ENCODE data around the gene ASTN1. TPM values are rescaled to one million over a fixed set of nuclear protein-coding genes. Genes with fewer than 3 reads are reported as not detected.
A peak's percentile ranks its signal among the peaks of the same experiment; 100 is the strongest.

ASTN1 gene
- total RNA-seq, 1 donor from 2014 or later, result not detected

GRCh38 chr1:177008653-177009052, 155.9 kb downstream of the ASTN1 start:
- Histone ChIP-seq H3K4me3 (ENCODE audit: low read depth, low read length) (no peak overlapping the region), H3K36me3 (ENCODE audit: control insufficient read depth, insufficient read depth, low read length) (no peaks in the 10 kb centered on the region), H3K27me3 (ENCODE audit: control insufficient read depth, insufficient read depth, low read length) (no peaks in the 10 kb centered on the region)
- DNase-seq (ENCODE audit: low read depth) (no peak), FAIRE-seq (no peak)
- TF ChIP-seq, protein P1, sequence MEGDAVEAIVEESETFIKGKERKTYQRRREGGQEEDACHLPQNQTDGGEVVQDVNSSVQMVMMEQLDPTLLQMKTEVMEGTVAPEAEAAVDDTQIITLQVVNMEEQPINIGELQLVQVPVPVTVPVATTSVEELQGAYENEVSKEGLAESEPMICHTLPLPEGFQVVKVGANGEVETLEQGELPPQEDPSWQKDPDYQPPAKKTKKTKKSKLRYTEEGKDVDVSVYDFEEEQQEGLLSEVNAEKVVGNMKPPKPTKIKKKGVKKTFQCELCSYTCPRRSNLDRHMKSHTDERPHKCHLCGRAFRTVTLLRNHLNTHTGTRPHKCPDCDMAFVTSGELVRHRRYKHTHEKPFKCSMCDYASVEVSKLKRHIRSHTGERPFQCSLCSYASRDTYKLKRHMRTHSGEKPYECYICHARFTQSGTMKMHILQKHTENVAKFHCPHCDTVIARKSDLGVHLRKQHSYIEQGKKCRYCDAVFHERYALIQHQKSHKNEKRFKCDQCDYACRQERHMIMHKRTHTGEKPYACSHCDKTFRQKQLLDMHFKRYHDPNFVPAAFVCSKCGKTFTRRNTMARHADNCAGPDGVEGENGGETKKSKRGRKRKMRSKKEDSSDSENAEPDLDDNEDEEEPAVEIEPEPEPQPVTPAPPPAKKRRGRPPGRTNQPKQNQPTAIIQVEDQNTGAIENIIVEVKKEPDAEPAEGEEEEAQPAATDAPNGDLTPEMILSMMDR (IDR thresholded peaks at IDR 0.05; ENCODE audit: insufficient read depth, low read length, severe bottlenecking), result no peak

DNA sequence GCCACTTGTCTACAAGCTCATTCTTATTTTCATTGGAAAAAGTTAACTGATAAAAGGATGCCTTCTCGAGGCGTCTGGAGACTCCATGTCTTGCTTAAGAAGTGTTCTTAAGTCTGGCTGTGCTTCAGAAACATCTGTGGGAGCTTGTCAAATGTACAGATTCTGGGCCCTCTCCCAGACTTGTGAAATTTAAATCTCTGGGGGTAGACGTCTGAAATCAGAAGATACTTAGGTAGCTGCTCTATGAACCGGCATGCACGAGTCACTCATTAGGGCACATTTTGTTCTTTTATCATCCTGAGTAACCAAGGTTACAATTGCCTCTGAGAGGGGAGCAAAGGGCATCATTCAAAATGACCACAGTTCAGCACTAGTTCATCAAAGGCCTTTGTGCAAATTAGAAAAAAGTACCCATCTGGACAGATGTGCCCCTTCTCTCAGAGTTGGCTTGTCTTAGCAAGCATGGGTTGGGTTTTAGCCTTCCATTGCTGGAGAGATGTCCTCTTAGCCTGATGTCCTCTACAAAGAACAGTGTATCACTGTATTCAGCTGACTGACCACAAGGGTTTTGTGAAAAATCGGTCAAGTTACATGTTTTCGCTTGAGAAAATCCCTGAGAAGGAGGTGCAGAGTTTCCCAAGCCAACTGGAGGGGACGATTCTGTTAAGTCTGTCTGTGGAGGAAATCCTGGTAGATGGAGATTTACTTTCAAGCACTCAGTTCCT, 156.9 kb downstream of the ASTN1 start:
- TF ChIP-seq, protein P1 (IDR thresholded peaks at IDR 0.05; ENCODE audit: insufficient read depth, low read length, severe bottlenecking), result no peak
- no peaks in the 10 kb centered on the region for H3K27me3 ChIP-seq (ENCODE audit: control insufficient read depth, insufficient read depth, low read length)
- DNase-seq (ENCODE audit: low read depth) (no peak), FAIRE-seq (no peak)
- no peak overlapping the region for H3K4me3 ChIP-seq (ENCODE audit: low read depth, low read length)
- H3K36me3 ChIP-seq (ENCODE audit: control insufficient read depth, insufficient read depth, low read length), result no peaks in the 10 kb centered on the region

DNA sequence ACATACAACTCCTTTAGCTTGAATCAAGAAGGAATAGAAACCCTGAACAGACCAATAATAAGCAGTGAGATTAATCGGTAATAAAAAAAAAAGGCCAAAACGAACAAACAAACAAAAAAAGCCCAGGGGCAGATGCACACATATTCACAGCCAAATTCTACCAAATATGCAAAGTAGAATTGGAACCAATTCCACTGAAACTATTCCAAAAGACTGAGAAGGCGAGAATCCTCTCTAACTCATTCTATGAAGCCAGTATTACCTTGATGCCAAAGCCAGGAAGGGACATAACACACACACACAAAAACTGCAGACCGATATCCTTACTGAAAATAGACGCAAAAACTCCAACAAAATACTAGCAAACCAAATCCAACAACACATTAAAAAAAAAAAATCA, 161.6 kb downstream of the ASTN1 start:
- no peak overlapping the region for H3K4me3 ChIP-seq (ENCODE audit: low read depth, low read length)
- FAIRE-seq, result no peak
- TF ChIP-seq, protein P1 (IDR thresholded peaks at IDR 0.05; ENCODE audit: insufficient read depth, low read length, severe bottlenecking), result no peak
- H3K27me3 ChIP-seq (ENCODE audit: control insufficient read depth, insufficient read depth, low read length), result no peaks in the 10 kb centered on the region
- no peaks in the 10 kb centered on the region for H3K36me3 ChIP-seq (ENCODE audit: control insufficient read depth, insufficient read depth, low read length)
- no peak for DNase-seq (ENCODE audit: low read depth)

DNA sequence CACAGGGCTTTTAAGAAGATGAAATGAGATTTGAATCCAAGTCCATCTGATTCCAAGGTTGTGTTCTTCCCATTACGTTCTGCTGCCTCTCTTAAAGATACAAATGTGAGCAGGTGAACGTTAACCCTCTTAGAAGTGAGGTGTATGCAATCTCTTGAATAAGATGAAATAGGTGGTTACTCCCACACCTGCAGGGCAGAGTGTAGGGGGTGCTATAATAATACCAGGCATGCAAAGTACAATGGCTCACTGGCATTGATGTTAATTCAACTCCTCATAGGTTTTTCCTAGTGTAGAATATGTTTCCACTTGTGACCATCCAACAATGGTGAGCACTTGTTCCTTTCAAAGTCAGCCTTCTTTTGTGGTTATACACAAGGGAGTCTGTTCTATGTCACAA, 163.0 kb downstream of the ASTN1 start:
- TF ChIP-seq, protein P1 (IDR thresholded peaks at IDR 0.05; ENCODE audit: insufficient read depth, low read length, severe bottlenecking), result no peak
- Histone ChIP-seq H3K36me3 (ENCODE audit: control insufficient read depth, insufficient read depth, low read length) (no peaks in the 10 kb centered on the region), H3K27me3 (ENCODE audit: control insufficient read depth, insufficient read depth, low read length) (no peaks in the 10 kb centered on the region), H3K4me3 (ENCODE audit: low read depth, low read length) (no peak overlapping the region)
- DNase-seq (ENCODE audit: low read depth) (no peak), FAIRE-seq (no peak)

DNA sequence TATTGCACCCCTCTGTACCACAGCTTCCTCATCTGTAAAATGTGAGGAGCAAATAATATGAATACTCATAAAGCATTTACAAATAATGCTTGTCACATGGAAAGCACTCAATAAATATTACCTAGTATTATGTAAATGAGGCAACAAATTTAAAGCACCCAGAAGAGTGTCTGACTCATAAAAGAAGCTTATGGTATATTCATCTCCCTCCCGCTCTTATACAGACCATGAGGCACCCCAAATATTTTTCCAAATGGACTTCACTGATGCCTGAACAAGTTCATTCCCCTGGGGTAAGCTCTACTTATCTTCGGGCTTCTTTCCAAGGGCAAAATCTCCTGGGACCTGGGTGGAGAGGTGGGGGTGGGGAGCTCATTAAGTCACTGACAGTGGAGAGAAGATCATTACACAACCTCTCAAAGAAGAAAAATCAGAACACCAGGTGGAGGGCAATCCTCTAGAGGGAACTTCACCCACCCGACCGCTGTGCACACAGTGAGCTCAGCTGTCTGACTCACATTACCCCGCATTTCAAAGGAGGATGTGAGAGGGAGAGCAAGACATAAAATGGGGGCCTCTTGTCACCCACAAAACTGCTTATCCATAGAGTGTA, 166.2 kb downstream of the ASTN1 start:
- FAIRE-seq (no peak), DNase-seq (ENCODE audit: low read depth) (peak; percentile 55)
- H3K4me3 ChIP-seq (ENCODE audit: low read depth, low read length), result no peak overlapping the region
- H3K27me3 ChIP-seq (ENCODE audit: control insufficient read depth, insufficient read depth, low read length), result no peaks in the 10 kb centered on the region
- TF ChIP-seq, protein P1 (IDR thresholded peaks at IDR 0.05; ENCODE audit: insufficient read depth, low read length, severe bottlenecking), result no peak
- no peaks in the 10 kb centered on the region for H3K36me3 ChIP-seq (ENCODE audit: control insufficient read depth, insufficient read depth, low read length)

All from bronchial epithelial cell (primary cell).